Glutamatergic neuron (in vitro differentiated cells): Measurements from ENCODE around the gene DDX54. TPM values are rescaled to one million over a fixed set of nuclear protein-coding genes. Genes with fewer than 3 reads are reported as not detected.

Experiments used
- DNase-seq: peaks from one replicate; pipeline ENCODE4 v3.0.0; 2022
- H3K27ac Mint-ChIP-seq: one replicate; pipeline ENCODE4 v1.8.0; 2020; ENCODE audit warnings: mild to moderate bottlenecking, mixed read lengths, inconsistent platforms; ENCODE audit not compliant: unreplicated experiment
- H3K27me3 Mint-ChIP-seq: one replicate; pipeline ENCODE4 v1.8.0; 2020; ENCODE audit warnings: mild to moderate bottlenecking, moderate library complexity, mixed read lengths, inconsistent platforms; ENCODE audit not compliant: unreplicated experiment
- H3K36me3 Mint-ChIP-seq: one replicate; pipeline ENCODE4 v1.8.0; 2020; ENCODE audit warnings: mild to moderate bottlenecking, mixed read lengths, inconsistent platforms; ENCODE audit not compliant: unreplicated experiment
- H3K4me1 Mint-ChIP-seq: one replicate; pipeline ENCODE4 v1.8.0; 2020; ENCODE audit warnings: mild to moderate bottlenecking, low read depth, mixed read lengths, inconsistent platforms; ENCODE audit not compliant: unreplicated experiment
- H3K4me3 Mint-ChIP-seq: one replicate; pipeline ENCODE4 v1.8.0; 2020; ENCODE audit warnings: mild to moderate bottlenecking, mixed read lengths, inconsistent platforms; ENCODE audit not compliant: unreplicated experiment
- H3K9me3 Mint-ChIP-seq: one replicate; pipeline ENCODE4 v1.8.0; 2020; ENCODE audit warnings: mild to moderate bottlenecking, moderate library complexity, mixed read lengths, inconsistent platforms; ENCODE audit not compliant: unreplicated experiment
- CTCF ChIP-seq: fragments of 200-600 bp; sonication (generic); IDR thresholded peaks from one replicate; pipeline ENCODE4 v1.5.0; 2021; ENCODE audit not compliant: partially characterized antibody, unreplicated experiment
- total RNA-seq: library from RNA; stranded (reverse); fragmentation: NEBNext Ultra II Directional; extraction: Animal tissue kit (Norgen Biotek cat#: 25700); gene quantifications from one replicate; pipeline ENCODE4 v1.2.1, GENCODE V29; 2021; ENCODE audit not compliant: unreplicated experiment

DDX54 gene
- total RNA-seq, 1 donor from 2014 or later: 16.9 TPM

- H3K9me3 Mint-ChIP-seq: peaks cover 4% of the 10 kb centered on the region
- H3K4me3 Mint-ChIP-seq: no peak overlapping the region
- H3K36me3 Mint-ChIP-seq: peaks cover 4% of the 10 kb centered on the region
- peaks cover 16% of the 10 kb centered on the region for H3K4me1 Mint-ChIP-seq
- TF ChIP-seq CTCF: no peak
- H3K27me3 Mint-ChIP-seq: peaks cover 3% of the 10 kb centered on the region
- DNase-seq: no peak
- H3K27ac Mint-ChIP-seq: no peak overlapping the region
These were observed 47.0 kb upstream of the DDX54 start for GRCh38 chr12:113232089-113232839.

- Mint-ChIP-seq H3K9me3 (peaks cover 4% of the 10 kb centered on the region), H3K4me1 (peaks cover 16% of the 10 kb centered on the region), H3K4me3 (no peak overlapping the region), H3K27ac (no peak overlapping the region), H3K27me3 (peaks cover 3% of the 10 kb centered on the region), H3K36me3 (peaks cover 4% of the 10 kb centered on the region)
- TF ChIP-seq CTCF: no peak
- no peak for DNase-seq
These were observed 46.2 kb upstream of the DDX54 start for GRCh38 chr12:113231235-113232088.

GRCh38 chr12:113230315-113231234, 45.3 kb upstream of the DDX54 start:
- peaks cover 4% of the 10 kb centered on the region for H3K36me3 Mint-ChIP-seq
- no peak overlapping the region for H3K27ac Mint-ChIP-seq
- peaks cover 16% of the 10 kb centered on the region for H3K4me1 Mint-ChIP-seq
- TF ChIP-seq CTCF: no peak
- H3K9me3 Mint-ChIP-seq: peaks cover 4% of the 10 kb centered on the region
- no peak overlapping the region for H3K4me3 Mint-ChIP-seq
- no peak for DNase-seq
- peaks cover 3% of the 10 kb centered on the region for H3K27me3 Mint-ChIP-seq

GRCh38 chr12:113228394-113229028, 43.2 kb upstream of the DDX54 start:
- no peak for DNase-seq
- Mint-ChIP-seq H3K27ac (no peak overlapping the region), H3K4me3 (no peak overlapping the region), H3K9me3 (peaks cover 4% of the 10 kb centered on the region), H3K36me3 (peaks cover 4% of the 10 kb centered on the region), H3K27me3 (peaks cover 3% of the 10 kb centered on the region), H3K4me1 (peaks cover 16% of the 10 kb centered on the region)
- no peak for TF ChIP-seq CTCF
